Measurements from ENCODE around the gene DPEP2.

The DPEP2 gene

DNA sequence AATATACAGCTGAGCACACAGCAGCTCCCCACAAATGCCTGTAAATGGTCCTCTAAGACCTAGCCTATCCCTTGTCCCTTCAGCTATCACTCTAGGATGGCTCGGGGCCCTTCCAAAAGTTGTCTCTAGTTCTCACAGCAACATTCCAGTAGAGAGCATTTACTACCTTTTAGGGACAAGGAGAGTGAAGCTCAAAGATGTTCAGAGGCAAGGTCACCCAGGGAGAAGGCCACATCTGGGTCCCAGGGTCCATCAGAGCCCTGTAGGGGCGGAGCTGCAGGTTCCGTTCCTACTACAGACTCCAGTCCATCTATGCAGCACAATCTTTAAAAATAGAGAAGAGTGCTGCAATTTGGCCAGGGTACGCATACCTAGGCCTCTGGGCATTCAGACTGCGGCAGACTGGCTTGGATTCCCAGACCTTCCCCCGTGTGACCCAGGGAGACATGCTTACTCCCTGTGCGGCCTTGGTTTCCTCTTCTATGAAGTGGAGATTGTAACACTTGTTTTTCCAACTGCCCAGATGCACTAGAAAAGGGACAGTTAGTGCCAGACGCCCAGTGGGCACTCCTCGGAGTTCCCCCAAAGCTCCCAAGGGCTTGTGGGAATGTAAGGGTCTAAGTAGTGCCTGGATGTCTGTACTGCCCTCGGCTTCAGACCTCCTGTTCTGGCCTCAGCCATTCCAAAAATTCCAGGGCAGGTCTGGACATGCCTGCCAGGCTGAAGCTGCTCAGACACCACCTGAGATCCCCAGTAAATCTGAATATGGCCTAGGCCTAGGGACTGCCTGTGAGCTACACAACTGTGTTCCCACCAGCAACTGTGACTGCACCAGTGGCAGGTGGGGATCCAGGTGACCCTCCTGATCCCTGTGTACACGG is 33.4 kb downstream of the DPEP2 start:
- 0 out of 2 replicates have a peak, but pooled peaks cover 6% of the 10 kb centered on the region for H3K79me2 ChIP-seq (ENCODE audit: control insufficient read depth, low read length)
- no peak for TF ChIP-seq EZH2phosphoT487 (IDR thresholded peaks at IDR 0.05; ENCODE audit: borderline replicate concordance, low read length)
- TF ChIP-seq, protein P1, sequence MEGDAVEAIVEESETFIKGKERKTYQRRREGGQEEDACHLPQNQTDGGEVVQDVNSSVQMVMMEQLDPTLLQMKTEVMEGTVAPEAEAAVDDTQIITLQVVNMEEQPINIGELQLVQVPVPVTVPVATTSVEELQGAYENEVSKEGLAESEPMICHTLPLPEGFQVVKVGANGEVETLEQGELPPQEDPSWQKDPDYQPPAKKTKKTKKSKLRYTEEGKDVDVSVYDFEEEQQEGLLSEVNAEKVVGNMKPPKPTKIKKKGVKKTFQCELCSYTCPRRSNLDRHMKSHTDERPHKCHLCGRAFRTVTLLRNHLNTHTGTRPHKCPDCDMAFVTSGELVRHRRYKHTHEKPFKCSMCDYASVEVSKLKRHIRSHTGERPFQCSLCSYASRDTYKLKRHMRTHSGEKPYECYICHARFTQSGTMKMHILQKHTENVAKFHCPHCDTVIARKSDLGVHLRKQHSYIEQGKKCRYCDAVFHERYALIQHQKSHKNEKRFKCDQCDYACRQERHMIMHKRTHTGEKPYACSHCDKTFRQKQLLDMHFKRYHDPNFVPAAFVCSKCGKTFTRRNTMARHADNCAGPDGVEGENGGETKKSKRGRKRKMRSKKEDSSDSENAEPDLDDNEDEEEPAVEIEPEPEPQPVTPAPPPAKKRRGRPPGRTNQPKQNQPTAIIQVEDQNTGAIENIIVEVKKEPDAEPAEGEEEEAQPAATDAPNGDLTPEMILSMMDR (IDR thresholded peaks at IDR 0.05; ENCODE audit: low read depth, low read length, poor library complexity, severe bottlenecking), result no peak
- no peaks in the 10 kb centered on the region for H3K36me3 ChIP-seq (ENCODE audit: control insufficient read depth, low read length)
- H3K27me3 ChIP-seq (ENCODE audit: control insufficient read depth, low read length), result no peaks in the 10 kb centered on the region
- peaks cover 29% of the 10 kb centered on the region for H3K4me1 ChIP-seq (ENCODE audit: control insufficient read depth, low read length)
- no peak overlapping the region for H3K4me3 ChIP-seq (ENCODE audit: low read length)
- no peaks in the 10 kb centered on the region for H3K9me2 ChIP-seq (replicated peaks; ENCODE audit: control insufficient read depth, low read length)
- H3K27ac ChIP-seq (ENCODE audit: low read depth, low read length), result no peak overlapping the region
- 0 out of 2 replicates have a peak, but pooled peaks cover 3% of the 10 kb centered on the region for H4K20me1 ChIP-seq (ENCODE audit: control insufficient read depth, insufficient read depth, low read depth, low read length)
- 0 out of 2 replicates have a peak overlapping the region, but pooled peaks have one; percentile 94 for H3K4me2 ChIP-seq (ENCODE audit: low read length)
- peaks cover 7% of the 10 kb centered on the region; the same call in 1 of the 2 replicates for H3F3A ChIP-seq (ENCODE audit: control insufficient read depth, insufficient read depth)
- no peaks in the 10 kb centered on the region for H3K9me3 ChIP-seq (ENCODE audit: control insufficient read depth, insufficient read depth, low read length)

DNA sequence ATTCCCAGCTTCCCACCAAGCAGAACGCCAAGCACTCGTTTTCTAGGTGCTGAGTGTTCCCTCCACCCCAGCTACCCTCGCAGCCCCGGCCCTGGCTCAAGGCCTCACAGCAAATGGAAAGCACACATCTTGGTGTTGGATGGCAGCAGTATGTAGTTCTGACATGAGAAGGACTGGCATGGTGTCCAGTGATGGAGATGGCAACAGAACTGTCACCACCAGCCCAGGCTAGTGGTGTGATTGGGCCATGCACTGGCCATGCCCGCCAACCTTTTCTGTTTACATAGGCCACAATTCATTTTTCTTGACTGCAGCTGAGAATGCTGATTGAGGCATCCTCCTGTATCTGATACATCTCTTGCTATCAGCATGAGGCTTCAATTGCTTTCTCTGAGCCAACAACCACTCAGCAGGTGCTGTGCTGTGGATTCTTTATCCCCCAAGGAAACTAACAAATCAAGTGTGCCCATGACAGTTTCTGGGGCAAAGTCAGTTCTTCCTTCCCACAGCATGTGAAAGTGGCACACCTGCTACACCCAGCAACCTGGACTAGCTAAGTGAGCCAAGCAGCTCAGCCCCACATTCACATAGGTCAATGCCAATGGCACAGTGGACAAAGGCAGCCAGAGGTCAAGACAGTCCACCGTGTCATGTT is 34.7 kb downstream of the DPEP2 start:
- no peaks in the 10 kb centered on the region for H3K9me2 ChIP-seq (replicated peaks; ENCODE audit: control insufficient read depth, low read length)
- 0 out of 2 replicates have a peak, but pooled peaks cover 3% of the 10 kb centered on the region for H4K20me1 ChIP-seq (ENCODE audit: control insufficient read depth, insufficient read depth, low read depth, low read length)
- H3F3A ChIP-seq (ENCODE audit: control insufficient read depth, insufficient read depth), result peaks cover 7% of the 10 kb centered on the region; the same call in 1 of the 2 replicates
- no peak overlapping the region for H3K27ac ChIP-seq (ENCODE audit: low read depth, low read length)
- H3K4me3 ChIP-seq (ENCODE audit: low read length), result no peak overlapping the region
- TF ChIP-seq, protein P1 (IDR thresholded peaks at IDR 0.05; ENCODE audit: low read depth, low read length, poor library complexity, severe bottlenecking), result no peak
- no peak for TF ChIP-seq EZH2phosphoT487 (IDR thresholded peaks at IDR 0.05; ENCODE audit: borderline replicate concordance, low read length)
- peaks cover 29% of the 10 kb centered on the region for H3K4me1 ChIP-seq (ENCODE audit: control insufficient read depth, low read length)
- 0 out of 2 replicates have a peak, but pooled peaks cover 6% of the 10 kb centered on the region for H3K79me2 ChIP-seq (ENCODE audit: control insufficient read depth, low read length)
- H3K36me3 ChIP-seq (ENCODE audit: control insufficient read depth, low read length), result no peaks in the 10 kb centered on the region; the same call in 1 of the 2 replicates
- H3K9me3 ChIP-seq (ENCODE audit: control insufficient read depth, insufficient read depth, low read length), result no peaks in the 10 kb centered on the region
- no peaks in the 10 kb centered on the region for H3K27me3 ChIP-seq (ENCODE audit: control insufficient read depth, low read length)
- no peak overlapping the region for H3K4me2 ChIP-seq (ENCODE audit: low read length)

DNA sequence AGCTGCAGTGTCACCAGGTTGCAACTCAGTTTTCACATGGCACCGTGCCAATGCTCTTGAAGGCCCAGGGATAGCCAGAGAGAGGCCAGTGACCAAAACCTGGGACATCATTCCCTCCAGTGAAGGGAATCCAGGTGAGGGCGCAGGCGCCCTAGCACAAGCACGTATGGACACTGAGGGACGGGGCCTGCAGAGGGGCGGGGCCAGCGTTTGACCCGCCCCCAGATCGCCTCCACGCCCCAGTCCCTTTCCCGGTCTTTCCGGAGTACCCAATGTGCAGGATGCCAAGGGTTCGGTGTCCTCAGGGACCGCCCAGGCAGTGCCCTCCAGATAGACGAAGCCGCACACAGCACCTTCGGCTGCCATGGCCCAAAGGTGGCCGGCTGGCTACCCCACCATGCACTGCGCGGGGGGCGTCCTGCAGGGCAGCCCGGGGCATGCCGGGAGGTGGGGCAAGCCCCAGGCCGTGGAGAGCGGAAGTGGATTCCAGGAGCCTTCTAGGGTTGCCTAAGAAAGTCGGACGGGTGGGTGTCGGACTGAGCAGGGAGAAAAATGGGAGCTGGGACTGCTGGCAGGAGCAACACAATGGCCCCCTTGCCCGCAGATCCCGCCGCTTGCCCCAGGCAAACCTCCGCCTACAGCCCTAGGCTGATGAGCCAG is 35.5 kb downstream of the DPEP2 start:
- Histone ChIP-seq H4K20me1 (ENCODE audit: control insufficient read depth, insufficient read depth, low read depth, low read length) (0 out of 2 replicates have a peak, but pooled peaks cover 3% of the 10 kb centered on the region), H3F3A (ENCODE audit: control insufficient read depth, insufficient read depth) (peaks cover 7% of the 10 kb centered on the region; the same call in 1 of the 2 replicates), H3K4me1 (ENCODE audit: control insufficient read depth, low read length) (peaks cover 21% of the 10 kb centered on the region), H3K79me2 (ENCODE audit: control insufficient read depth, low read length) (0 out of 2 replicates have a peak, but pooled peaks cover 6% of the 10 kb centered on the region), H3K27me3 (ENCODE audit: control insufficient read depth, low read length) (no peaks in the 10 kb centered on the region), H3K27ac (ENCODE audit: low read depth, low read length) (no peak overlapping the region), H3K4me2 (ENCODE audit: low read length) (no peak overlapping the region), H3K36me3 (ENCODE audit: control insufficient read depth, low read length) (no peaks in the 10 kb centered on the region; the same call in 1 of the 2 replicates), H3K9me3 (ENCODE audit: control insufficient read depth, insufficient read depth, low read length) (no peaks in the 10 kb centered on the region), H3K4me3 (ENCODE audit: low read length) (no peak overlapping the region), H3K9me2 (replicated peaks; ENCODE audit: control insufficient read depth, low read length) (no peaks in the 10 kb centered on the region)
- TF ChIP-seq, protein P1 (IDR thresholded peaks at IDR 0.05; ENCODE audit: low read depth, low read length, poor library complexity, severe bottlenecking), result no peak
- no peak for TF ChIP-seq EZH2phosphoT487 (IDR thresholded peaks at IDR 0.05; ENCODE audit: borderline replicate concordance, low read length)

Data from DOHH2 (cell line).